ENCODE results near the gene SCARF2.
"Not testable (repeated sequence)": the region's sequence is repeated elsewhere in the genome, so short reads cannot be mapped to it uniquely, and the experiment has no call there.

The SCARF2 gene

GRCh38 chr22:20418211-20418788 is 19.3 kb downstream of the SCARF2 start:
- peak; percentile 93 for TF ChIP-seq CTCF (IDR thresholded peaks at IDR 0.05; ENCODE audit: poor library complexity, severe bottlenecking)
- ATAC-seq (ENCODE audit: low read depth) (peak; percentile 69), DNase-seq (ENCODE audit: low spot score) (peak; percentile 70)
- Histone ChIP-seq H3K36me3 (ENCODE audit: low read depth) (no peaks in the 10 kb centered on the region), H3K9me3 (ENCODE audit: severe bottlenecking) (no peaks in the 10 kb centered on the region), H3K4me3 (ENCODE audit: severe bottlenecking) (peak overlapping the region; percentile 22), H3K27me3 (ENCODE audit: insufficient read depth, poor library complexity, severe bottlenecking) (no peaks in the 10 kb centered on the region), H3K27ac (ENCODE audit: poor library complexity, severe bottlenecking) (no peak overlapping the region), H3K4me1 (ENCODE audit: insufficient read depth, poor library complexity, severe bottlenecking) (no peaks in the 10 kb centered on the region)

- H3K4me1 ChIP-seq (ENCODE audit: insufficient read depth, poor library complexity, severe bottlenecking); H3K27me3 ChIP-seq (ENCODE audit: insufficient read depth, poor library complexity, severe bottlenecking); ATAC-seq (ENCODE audit: low read depth); H3K9me3 ChIP-seq (ENCODE audit: severe bottlenecking); H3K27ac ChIP-seq (ENCODE audit: poor library complexity, severe bottlenecking); H3K36me3 ChIP-seq (ENCODE audit: low read depth); DNase-seq (ENCODE audit: low spot score); H3K4me3 ChIP-seq (ENCODE audit: severe bottlenecking): not testable (repeated sequence)
Measured at GRCh38 chr22:20415699-20416098, 21.9 kb downstream of the SCARF2 start.

GRCh38 chr22:20415241-20415640 is 22.4 kb downstream of the SCARF2 start:
- H3K4me3 ChIP-seq (ENCODE audit: severe bottlenecking); H3K36me3 ChIP-seq (ENCODE audit: low read depth); H3K9me3 ChIP-seq (ENCODE audit: severe bottlenecking); H3K27me3 ChIP-seq (ENCODE audit: insufficient read depth, poor library complexity, severe bottlenecking); ATAC-seq (ENCODE audit: low read depth); H3K27ac ChIP-seq (ENCODE audit: poor library complexity, severe bottlenecking); H3K4me1 ChIP-seq (ENCODE audit: insufficient read depth, poor library complexity, severe bottlenecking): not testable (repeated sequence)
- peak; percentile 6 for DNase-seq (ENCODE audit: low spot score)

GRCh38 chr22:20414450-20414849 is 23.2 kb downstream of the SCARF2 start:
- no peaks in the 10 kb centered on the region for H3K27me3 ChIP-seq (ENCODE audit: insufficient read depth, poor library complexity, severe bottlenecking)
- H3K9me3 ChIP-seq (ENCODE audit: severe bottlenecking), result no peaks in the 10 kb centered on the region
- no peak overlapping the region for H3K4me3 ChIP-seq (ENCODE audit: severe bottlenecking)
- ATAC-seq (ENCODE audit: low read depth), result no peak
- no peak for DNase-seq (ENCODE audit: low spot score)
- no peaks in the 10 kb centered on the region for H3K4me1 ChIP-seq (ENCODE audit: insufficient read depth, poor library complexity, severe bottlenecking)
- H3K36me3 ChIP-seq (ENCODE audit: low read depth), result no peaks in the 10 kb centered on the region
- TF ChIP-seq CTCF (IDR thresholded peaks at IDR 0.05; ENCODE audit: poor library complexity, severe bottlenecking), result no peak
- H3K27ac ChIP-seq (ENCODE audit: poor library complexity, severe bottlenecking), result no peak overlapping the region

GRCh38 chr22:20414059-20414440 is 23.6 kb downstream of the SCARF2 start:
- no peak for TF ChIP-seq CTCF (IDR thresholded peaks at IDR 0.05; ENCODE audit: poor library complexity, severe bottlenecking)
- no peaks in the 10 kb centered on the region for H3K9me3 ChIP-seq (ENCODE audit: severe bottlenecking)
- no peaks in the 10 kb centered on the region for H3K4me1 ChIP-seq (ENCODE audit: insufficient read depth, poor library complexity, severe bottlenecking)
- no peak for DNase-seq (ENCODE audit: low spot score)
- no peaks in the 10 kb centered on the region for H3K36me3 ChIP-seq (ENCODE audit: low read depth)
- H3K4me3 ChIP-seq (ENCODE audit: severe bottlenecking), result no peak overlapping the region
- H3K27me3 ChIP-seq (ENCODE audit: insufficient read depth, poor library complexity, severe bottlenecking), result no peaks in the 10 kb centered on the region
- ATAC-seq (ENCODE audit: low read depth), result no peak
- H3K27ac ChIP-seq (ENCODE audit: poor library complexity, severe bottlenecking), result no peak overlapping the region

- TF ChIP-seq CTCF (IDR thresholded peaks at IDR 0.05; ENCODE audit: poor library complexity, severe bottlenecking), result no peak
- Histone ChIP-seq H3K27ac (ENCODE audit: poor library complexity, severe bottlenecking) (no peak overlapping the region), H3K4me1 (ENCODE audit: insufficient read depth, poor library complexity, severe bottlenecking) (no peaks in the 10 kb centered on the region), H3K9me3 (ENCODE audit: severe bottlenecking) (peaks cover under 1% of the 10 kb centered on the region), H3K36me3 (ENCODE audit: low read depth) (no peaks in the 10 kb centered on the region), H3K4me3 (ENCODE audit: severe bottlenecking) (no peak overlapping the region), H3K27me3 (ENCODE audit: insufficient read depth, poor library complexity, severe bottlenecking) (no peaks in the 10 kb centered on the region)
- ATAC-seq (ENCODE audit: low read depth) (no peak), DNase-seq (ENCODE audit: low spot score) (no peak)
Measured at GRCh38 chr22:20413217-20414058, 24.2 kb downstream of the SCARF2 start.
